GM12873 (cell line): ENCODE results near the gene FER1L5.

Source experiments
- TF ChIP-seq, protein P1 (sequence below): IDR thresholded peaks from 2 replicates; pipeline ENCODE4 v1.5.1; 2012; ENCODE audit warnings: low read depth, mild to moderate bottlenecking, moderate library complexity, low read length, control low read depth; ENCODE audit not compliant: insufficient read depth; ENCODE audit errors: missing control alignments

FER1L5 gene

DNA sequence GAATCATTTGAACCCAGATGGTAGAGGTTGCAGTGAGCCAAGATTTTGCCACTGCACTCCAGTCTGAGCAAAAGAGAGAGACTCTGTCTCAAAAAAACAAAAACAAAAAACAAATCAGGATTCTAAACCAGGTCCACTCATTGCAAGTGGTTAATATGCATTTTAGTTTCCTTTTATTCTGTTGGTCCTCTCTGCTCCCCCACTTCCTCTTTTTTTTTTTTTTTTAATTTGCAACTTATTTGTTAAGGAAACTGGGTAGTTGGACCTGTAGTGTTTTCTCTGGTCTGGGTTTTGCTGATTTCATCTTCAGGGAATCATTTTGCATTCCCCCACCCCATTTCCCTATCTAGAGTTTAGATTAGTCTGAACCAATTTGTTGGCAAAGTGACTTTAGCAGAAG lies 14.0 kb downstream of the FER1L5 start:
- TF ChIP-seq, protein P1, sequence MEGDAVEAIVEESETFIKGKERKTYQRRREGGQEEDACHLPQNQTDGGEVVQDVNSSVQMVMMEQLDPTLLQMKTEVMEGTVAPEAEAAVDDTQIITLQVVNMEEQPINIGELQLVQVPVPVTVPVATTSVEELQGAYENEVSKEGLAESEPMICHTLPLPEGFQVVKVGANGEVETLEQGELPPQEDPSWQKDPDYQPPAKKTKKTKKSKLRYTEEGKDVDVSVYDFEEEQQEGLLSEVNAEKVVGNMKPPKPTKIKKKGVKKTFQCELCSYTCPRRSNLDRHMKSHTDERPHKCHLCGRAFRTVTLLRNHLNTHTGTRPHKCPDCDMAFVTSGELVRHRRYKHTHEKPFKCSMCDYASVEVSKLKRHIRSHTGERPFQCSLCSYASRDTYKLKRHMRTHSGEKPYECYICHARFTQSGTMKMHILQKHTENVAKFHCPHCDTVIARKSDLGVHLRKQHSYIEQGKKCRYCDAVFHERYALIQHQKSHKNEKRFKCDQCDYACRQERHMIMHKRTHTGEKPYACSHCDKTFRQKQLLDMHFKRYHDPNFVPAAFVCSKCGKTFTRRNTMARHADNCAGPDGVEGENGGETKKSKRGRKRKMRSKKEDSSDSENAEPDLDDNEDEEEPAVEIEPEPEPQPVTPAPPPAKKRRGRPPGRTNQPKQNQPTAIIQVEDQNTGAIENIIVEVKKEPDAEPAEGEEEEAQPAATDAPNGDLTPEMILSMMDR, result no peak

DNA sequence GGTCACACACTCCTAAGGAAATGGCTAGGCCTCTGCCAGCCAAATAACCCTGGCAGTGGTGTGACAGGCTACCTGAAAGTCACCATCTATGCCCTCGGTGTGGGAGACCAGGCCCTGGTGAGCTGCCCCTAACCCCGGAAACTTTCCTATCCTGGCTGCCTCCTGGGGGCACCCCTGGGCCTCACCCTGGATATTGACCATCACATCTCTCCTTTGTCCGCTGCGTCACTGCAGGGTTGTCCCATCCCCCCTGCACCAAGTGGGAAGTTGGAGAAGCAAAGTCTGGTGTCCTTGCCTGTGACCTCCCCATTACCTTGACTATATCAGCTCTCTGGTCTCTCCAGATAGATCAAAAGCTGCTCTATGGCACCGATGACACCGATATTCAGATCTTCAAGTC lies 18.8 kb downstream of the FER1L5 start:
- TF ChIP-seq, protein P1, result no peak

DNA sequence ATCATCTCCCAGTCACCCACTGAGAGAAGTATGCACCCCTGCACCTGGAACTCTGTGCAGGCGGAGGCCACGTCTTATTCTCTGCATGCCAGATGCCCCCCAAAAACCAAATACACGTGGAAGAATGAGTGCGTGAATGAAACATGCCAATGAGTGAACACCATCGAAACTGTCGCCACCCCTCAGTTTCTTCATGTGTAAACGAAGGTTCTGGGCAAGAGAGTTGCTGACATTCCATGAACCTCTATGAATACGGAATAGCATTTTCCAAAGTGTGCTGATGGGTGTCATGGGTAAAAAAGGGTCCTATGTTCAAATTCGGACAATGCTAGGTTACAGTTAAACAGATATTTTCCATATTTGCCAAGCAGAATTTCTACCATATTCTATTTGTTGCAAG lies 19.8 kb downstream of the FER1L5 start:
- TF ChIP-seq, protein P1, result no peak

DNA sequence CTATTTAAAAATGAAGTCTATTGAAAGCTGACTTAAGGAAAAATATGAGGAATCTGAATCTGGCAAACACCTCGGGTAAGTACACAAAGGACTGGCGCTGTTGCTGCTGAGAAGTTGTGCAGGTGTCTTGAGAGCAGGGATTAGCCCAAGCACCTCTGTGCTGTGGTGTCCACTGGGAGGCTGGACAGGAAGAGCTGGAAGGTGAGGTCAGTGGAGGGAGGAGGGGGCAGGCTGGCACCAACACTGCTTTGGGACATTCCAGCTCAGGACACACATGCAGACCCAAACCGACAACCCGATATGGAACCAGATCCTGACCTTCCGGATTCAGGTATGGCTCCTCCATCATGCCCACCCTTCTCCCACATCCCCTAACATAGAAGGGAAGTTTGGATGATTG lies 20.6 kb downstream of the FER1L5 start:
- TF ChIP-seq, protein P1, result no peak

DNA sequence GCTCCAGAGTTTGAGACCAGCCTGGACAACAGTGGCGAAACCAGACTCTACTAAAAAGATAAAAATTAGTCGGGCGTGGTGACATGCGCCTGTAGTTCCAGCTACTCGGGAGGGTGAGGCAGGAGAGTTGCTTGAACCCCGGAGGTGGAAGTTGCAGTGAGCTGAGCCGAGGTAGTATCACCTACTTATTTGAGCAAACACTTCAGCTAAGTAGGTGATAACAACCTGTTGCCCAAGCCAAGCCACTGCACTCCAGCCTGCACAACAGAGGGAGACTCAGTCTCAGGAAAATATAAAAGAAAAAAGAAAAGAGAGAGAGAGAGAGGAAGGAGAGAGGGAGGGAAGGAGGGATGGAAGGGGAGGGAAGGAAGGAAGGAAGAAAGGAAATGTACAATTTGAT lies 21.3 kb downstream of the FER1L5 start:
- TF ChIP-seq, protein P1, result no peak

DNA sequence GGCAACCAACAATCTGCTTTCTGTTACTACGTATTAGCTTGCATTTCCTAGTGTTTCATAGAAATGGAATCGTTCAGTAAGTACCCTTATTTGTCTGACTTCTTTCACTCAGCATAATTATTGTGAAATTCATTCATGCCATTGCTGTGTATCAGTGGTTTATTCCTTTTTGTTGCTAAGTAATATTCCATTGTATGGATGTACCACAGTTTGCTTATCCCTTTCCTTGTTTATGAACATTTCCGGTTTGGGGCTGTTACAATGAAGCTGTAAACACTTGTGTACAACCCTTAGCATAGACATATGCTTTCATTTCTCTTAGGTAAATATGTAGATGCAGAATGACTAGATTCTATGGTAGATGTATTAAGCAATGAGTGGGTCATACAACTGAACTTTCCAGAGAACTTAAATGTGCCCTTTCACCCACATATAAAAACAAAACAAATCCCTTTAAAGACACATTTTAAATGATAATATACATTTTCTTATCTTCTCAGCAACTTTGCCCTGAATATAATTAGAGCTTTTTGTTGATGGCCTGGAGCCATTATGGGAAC lies 21.9 kb downstream of the FER1L5 start:
- TF ChIP-seq, protein P1, result no peak

DNA sequence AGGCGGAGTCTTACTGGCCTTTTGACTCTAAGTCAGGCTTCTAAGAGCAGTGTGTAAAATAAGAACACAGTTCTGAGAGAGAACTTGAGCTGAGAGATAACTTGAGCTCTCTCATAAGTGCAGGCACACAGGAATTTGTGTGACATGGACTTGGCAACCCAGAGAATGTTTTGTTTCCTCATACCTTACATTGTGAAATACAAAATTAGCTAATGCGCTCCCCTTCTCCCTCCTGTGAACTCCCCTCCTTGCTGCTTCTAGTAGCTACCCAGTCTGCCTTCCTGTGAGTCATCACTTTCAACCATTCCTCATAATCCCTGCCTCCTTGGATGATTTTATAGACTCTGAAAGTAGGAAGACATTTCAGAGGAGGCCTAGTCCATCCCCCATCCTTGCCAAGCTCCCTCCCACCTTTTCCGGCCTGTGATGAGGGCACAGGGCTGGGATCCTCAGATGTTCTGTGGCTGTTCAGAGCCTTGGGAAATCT lies 22.6 kb downstream of the FER1L5 start:
- TF ChIP-seq, protein P1, result no peak
